CMK (cell line): ENCODE measurements around the gene LAMB3.
"Not testable (repeated sequence)": the region's sequence is repeated elsewhere in the genome, so short reads cannot be mapped to it uniquely, and the experiment has no call there.

ENCODE experiments used
- DNase-seq: peaks from one replicate; pipeline ENCODE4 v3.0.0-alpha.2; 2010; ENCODE audit warnings: low read depth

The LAMB3 gene

GRCh38 chr1:209652121-209652735 is at the start of gene LAMB3:
TSS of gene LAMB3 (minus strand) at chr1:209652425. CDS start at chr1:209650944, 1,481 bp downstream.
- no peak for DNase-seq

GRCh38 chr1:209700686-209701085 is 48.5 kb upstream of the LAMB3 start:
- DNase-seq: not testable (repeated sequence)

- DNase-seq: no peak
These were observed 44.9 kb upstream of the LAMB3 start for GRCh38 chr1:209697126-209697525.

GRCh38 chr1:209696673-209697072 is 44.4 kb upstream of the LAMB3 start:
- no peak for DNase-seq

- DNase-seq: peak; percentile 40
These were observed 40.7 kb upstream of the LAMB3 start for GRCh38 chr1:209692745-209693504.

GRCh38 chr1:209692296-209692695 is 40.1 kb upstream of the LAMB3 start:
- DNase-seq: no peak

GRCh38 chr1:209691237-209691636 is 39.0 kb upstream of the LAMB3 start:
- no peak for DNase-seq

- DNase-seq: no peak
These were observed 37.3 kb upstream of the LAMB3 start for GRCh38 chr1:209689477-209689876.

- no peak for DNase-seq
These were observed 36.6 kb upstream of the LAMB3 start for GRCh38 chr1:209688746-209689234.

GRCh38 chr1:209686322-209686721 is 34.1 kb upstream of the LAMB3 start:
- DNase-seq: no peak

GRCh38 chr1:209685821-209686220 is 33.6 kb upstream of the LAMB3 start:
- DNase-seq: no peak

- no peak for DNase-seq
These were observed 26.8 kb upstream of the LAMB3 start for GRCh38 chr1:209678981-209679539.

- no peak for DNase-seq
These were observed 23.4 kb upstream of the LAMB3 start for GRCh38 chr1:209675565-209676154.

- no peak for DNase-seq
These were observed 22.8 kb upstream of the LAMB3 start, which contains the start of gene G0S2 for GRCh38 chr1:209674957-209675564. TSS of gene G0S2 (plus strand) at chr1:209675412. CDS start at chr1:209675685, 273 bp downstream.

- DNase-seq: no peak
These were observed 21.6 kb upstream of the LAMB3 start for GRCh38 chr1:209673631-209674417.

GRCh38 chr1:209672705-209673630 is 20.7 kb upstream of the LAMB3 start:
- no peak for DNase-seq

GRCh38 chr1:209670441-209671082 is 18.3 kb upstream of the LAMB3 start:
- DNase-seq: no peak

GRCh38 chr1:209667708-209668107 is 15.5 kb upstream of the LAMB3 start:
- DNase-seq: no peak

GRCh38 chr1:209667103-209667502 is 14.9 kb upstream of the LAMB3 start:
- DNase-seq: no peak

GRCh38 chr1:209662879-209663327 is 10.7 kb upstream of the LAMB3 start:
- DNase-seq: no peak
